Esophagus (tissue), 2 donors: ENCODE data around the gene TERT. TPM values are rescaled to one million over a fixed set of nuclear protein-coding genes. Genes with fewer than 3 reads are reported as not detected.

Source experiments
- H3K27ac ChIP-seq, 2 donors: one replicate each; pipeline ENCODE4 v1.5.1; 2013; ENCODE audit warnings: low read depth in 2 of 2, mild to moderate bottlenecking in 2 of 2, inconsistent platforms in 1 of 2, low read length in 1 of 2, moderate library complexity in 1 of 2
- H3K27me3 ChIP-seq, 2 donors: one replicate each; pipeline ENCODE4 v1.6.1; 2013; ENCODE audit warnings: low read length in 2 of 2, control low read depth in 1 of 2, mild to moderate bottlenecking in 1 of 2; ENCODE audit not compliant: insufficient read depth in 2 of 2, control insufficient read depth in 1 of 2
- H3K36me3 ChIP-seq, 2 donors: one replicate each; pipeline ENCODE4 v1.6.1; 2013; ENCODE audit warnings: low read length in 1 of 2; ENCODE audit not compliant: control insufficient read depth in 2 of 2, insufficient read depth in 2 of 2
- H3K4me1 ChIP-seq, 2 donors: one replicate each; pipeline ENCODE4 v1.6.1; 2013; ENCODE audit warnings: low read length in 1 of 2; ENCODE audit not compliant: control insufficient read depth in 2 of 2, insufficient read depth in 2 of 2
- H3K4me3 ChIP-seq, 2 donors: one replicate each; pipeline ENCODE4 v1.5.1; 2013; ENCODE audit warnings: low read length in 2 of 2, mild to moderate bottlenecking in 2 of 2, low read depth in 1 of 2, moderate library complexity in 1 of 2
- H3K9me3 ChIP-seq, 2 donors: one replicate each; pipeline ENCODE4 v1.6.1; 2013; ENCODE audit warnings: mild to moderate bottlenecking in 2 of 2, low read depth in 1 of 2, low read length in 1 of 2, moderate library complexity in 1 of 2; ENCODE audit not compliant: control insufficient read depth in 2 of 2, insufficient read depth in 1 of 2
- WGBS, 2 donors: extraction: QIAGEN DNeasy Blood & Tissue Kit; methylation state at CpG; one replicate each; pipeline ENCODE4 v1.1.7; 2013; 5-methylcytosine and 5-hydroxymethylcytosine counted together
- polyA plus RNA-seq, 2 donors: library from polyadenylated mRNA; stranded (reverse); fragments of 200-250 nt; gene quantifications; one replicate each; pipeline ENCODE4 v1.2.3, GENCODE V29; 2013
- donor health status: healthy with polysubstance abuse.
- donor health status: Bipolar disorder and iron deficiency.

The TERT gene
- polyA plus RNA-seq, 2 donors = 0.13 to 0.51 TPM

- WGBS, 2 donors = 69 to 72% methylated on average over 7 of the region's 7 CpGs
- no peak overlapping the region for H3K27ac ChIP-seq
- H3K9me3 ChIP-seq = peaks cover 0 to 3% of the 10 kb centered on the region in 2 donors
- no peaks in the 10 kb centered on the region for H3K27me3 ChIP-seq
- H3K4me3 ChIP-seq = no peak overlapping the region
- H3K36me3 ChIP-seq = no peaks in the 10 kb centered on the region
- H3K4me1 ChIP-seq = peaks cover 0 to 14% of the 10 kb centered on the region in 2 donors
Measured at GRCh38 chr5:1312206-1312605, 17.3 kb upstream of the TERT start.

GRCh38 chr5:1311439-1312055, 16.7 kb upstream of the TERT start:
- H3K27me3 ChIP-seq = no peaks in the 10 kb centered on the region
- peaks cover 0 to 3% of the 10 kb centered on the region in 2 donors for H3K9me3 ChIP-seq
- H3K4me3 ChIP-seq = no peak overlapping the region
- WGBS, 2 donors = 87 to 88% methylated on average over 15 of the region's 15 CpGs
- H3K27ac ChIP-seq = no peak overlapping the region
- peaks cover 0 to 13% of the 10 kb centered on the region in 2 donors for H3K4me1 ChIP-seq
- no peaks in the 10 kb centered on the region for H3K36me3 ChIP-seq

GRCh38 chr5:1310118-1310517, 15.2 kb upstream of the TERT start:
- Histone ChIP-seq H3K9me3 (peaks cover 0 to 3% of the 10 kb centered on the region in 2 donors), H3K4me1 (peaks cover 0 to 3% of the 10 kb centered on the region in 2 donors), H3K27ac (no peak overlapping the region), H3K36me3 (no peaks in the 10 kb centered on the region), H3K27me3 (no peaks in the 10 kb centered on the region), H3K4me3 (no peak overlapping the region)
- 94% methylated on average over 7 of the region's 7 CpGs for WGBS, 2 donors

GRCh38 chr5:1304033-1304432, 9.2 kb upstream of the TERT start:
- no peaks in the 10 kb centered on the region for H3K36me3 ChIP-seq
- 82 to 83% methylated on average over 2 of the region's 2 CpGs for WGBS, 2 donors
- no peaks in the 10 kb centered on the region for H3K4me1 ChIP-seq
- H3K27me3 ChIP-seq = peaks cover 0 to 3% of the 10 kb centered on the region in 2 donors
- no peak overlapping the region for H3K27ac ChIP-seq
- H3K9me3 ChIP-seq = no peaks in the 10 kb centered on the region
- no peak overlapping the region for H3K4me3 ChIP-seq

- no peak overlapping the region for H3K4me3 ChIP-seq
- H3K4me1 ChIP-seq = no peaks in the 10 kb centered on the region
- 90 to 94% methylated on average over 2 of the region's 2 CpGs for WGBS, 2 donors
- H3K9me3 ChIP-seq = no peaks in the 10 kb centered on the region
- H3K27ac ChIP-seq = no peak overlapping the region
- no peaks in the 10 kb centered on the region for H3K36me3 ChIP-seq
- H3K27me3 ChIP-seq = peaks cover 0 to 3% of the 10 kb centered on the region in 2 donors
Measured at GRCh38 chr5:1302258-1302657, 7.4 kb upstream of the TERT start.

GRCh38 chr5:1300581-1301083, 5.8 kb upstream of the TERT start:
- peaks cover 3% of the 10 kb centered on the region in 2 donors for H3K27me3 ChIP-seq
- WGBS, 2 donors = 87 to 89% methylated on average over 20 of the region's 20 CpGs
- H3K4me3 ChIP-seq = no peak overlapping the region
- H3K9me3 ChIP-seq = no peaks in the 10 kb centered on the region
- no peaks in the 10 kb centered on the region for H3K4me1 ChIP-seq
- H3K36me3 ChIP-seq = no peaks in the 10 kb centered on the region
- no peak overlapping the region for H3K27ac ChIP-seq

GRCh38 chr5:1299961-1300360, 5.1 kb upstream of the TERT start:
- no peak overlapping the region for H3K27ac ChIP-seq
- peaks cover 0 to under 1% of the 10 kb centered on the region in 2 donors for H3K4me1 ChIP-seq
- H3K27me3 ChIP-seq = peaks cover 3 to 6% of the 10 kb centered on the region in 2 donors
- H3K9me3 ChIP-seq = no peaks in the 10 kb centered on the region
- H3K4me3 ChIP-seq = no peak overlapping the region
- no peaks in the 10 kb centered on the region for H3K36me3 ChIP-seq
- WGBS, 2 donors = 79 to 81% methylated on average over 17 of the region's 17 CpGs

GRCh38 chr5:1299511-1299850, 4.6 kb upstream of the TERT start:
- peaks cover under 1 to 4% of the 10 kb centered on the region in 2 donors for H3K4me1 ChIP-seq
- WGBS, 2 donors = 82 to 85% methylated on average over 9 of the region's 9 CpGs
- no peaks in the 10 kb centered on the region for H3K36me3 ChIP-seq
- peaks cover 3 to 9% of the 10 kb centered on the region in 2 donors for H3K27me3 ChIP-seq
- no peak overlapping the region for H3K4me3 ChIP-seq
- no peaks in the 10 kb centered on the region for H3K9me3 ChIP-seq
- no peak overlapping the region for H3K27ac ChIP-seq

- H3K9me3 ChIP-seq = no peaks in the 10 kb centered on the region
- no peak overlapping the region for H3K27ac ChIP-seq
- 83 to 86% methylated on average over 33 of the region's 33 CpGs for WGBS, 2 donors
- no peaks in the 10 kb centered on the region for H3K36me3 ChIP-seq
- no peak overlapping the region for H3K4me3 ChIP-seq
- H3K27me3 ChIP-seq = peaks cover 3 to 11% of the 10 kb centered on the region in 2 donors
- H3K4me1 ChIP-seq = peaks cover 4 to 6% of the 10 kb centered on the region in 2 donors
Measured at GRCh38 chr5:1298723-1299510, 4.0 kb upstream of the TERT start.
